H1 (cell line): ENCODE data around the gene MIA2. TPM values are rescaled to one million over a fixed set of nuclear protein-coding genes. Genes with fewer than 3 reads are reported as not detected.

ENCODE experiments used
- CTCF ChIA-PET: fragments of 300-600 bp; sonication (Branson Sonifier 250); formaldehyde crosslinking; loops from one replicate; lab custom pipeline; 2021; ENCODE audit not compliant: partially characterized antibody; lab: Charles Lee
- POLR2A ChIA-PET: fragments of 300-600 bp; sonication (Branson Sonifier 250); formaldehyde crosslinking; loops from one replicate; lab custom pipeline; 2021; ENCODE audit warnings: inconsistent platforms; ENCODE audit not compliant: partially characterized antibody; lab: Charles Lee
- DNase-seq, 2 experiments: peaks; one replicate each; pipeline versions ENCODE4 v3.0.0 to v3.0.0-alpha.2; 2010 to 2022; ENCODE audit warnings: low spot score in 2 of 2, low read depth in 1 of 2, mixed read lengths in 1 of 2
- FAIRE-seq: peaks from 2 replicates; lab custom pipeline; 2011; peaks lifted over from hg19 to GRCh38; lab: Jason Lieb, UNC
- H2AFZ ChIP-seq: 2 replicates; pipeline ENCODE4 v1.8.1; 2012; ENCODE audit warnings: low read length, inconsistent platforms
- H2AK5ac ChIP-seq: 2 replicates; pipeline ENCODE4 v1.6.1; 2013; ENCODE audit warnings: low read depth, low read length
- H2BK120ac ChIP-seq: replicated peaks from 2 replicates; pipeline ENCODE3; 2013; ENCODE audit warnings: low read depth, low read length, inconsistent platforms
- H2BK12ac ChIP-seq: 2 replicates; pipeline ENCODE4 v1.6.1; 2013; ENCODE audit warnings: low read depth, low read length
- H2BK15ac ChIP-seq: 2 replicates; pipeline ENCODE4 v1.6.1; 2013; ENCODE audit warnings: low read length
- H2BK20ac ChIP-seq: 2 replicates; pipeline ENCODE4 v1.6.1; 2013; ENCODE audit warnings: low read length
- H2BK5ac ChIP-seq: 2 replicates; pipeline ENCODE4 v1.6.1; 2013; ENCODE audit warnings: low read depth, low read length
- H3K14ac ChIP-seq: 2 replicates; pipeline ENCODE4 v1.6.1; 2013; ENCODE audit warnings: inconsistent platforms; ENCODE audit not compliant: insufficient read length
- H3K18ac ChIP-seq: 2 replicates; pipeline ENCODE4 v1.6.1; 2013; ENCODE audit warnings: low read length; ENCODE audit errors: extremely low read depth
- H3K23ac ChIP-seq: 2 replicates; pipeline ENCODE4 v1.6.1; 2013; ENCODE audit warnings: inconsistent platforms; ENCODE audit not compliant: insufficient read length
- H3K23me2 ChIP-seq: 2 replicates; pipeline ENCODE4 v1.6.1; 2013; ENCODE audit warnings: low read depth, low read length
- H3K27ac ChIP-seq: 2 replicates; pipeline ENCODE4 v1.6.1; 2011; ENCODE audit warnings: low read depth, low read length, inconsistent platforms
- H3K27me3 ChIP-seq, 4 experiments: replicated peaks in 1 of 4; 1 replicate in 1 of 4; 2 replicates in 3 of 4; pipeline versions ENCODE4 v1.6.1 to v1.8.1; 2011 to 2013; ENCODE audit warnings: low read length in 3 of 4, mild to moderate bottlenecking in 3 of 4, inconsistent platforms in 2 of 4, mixed read lengths in 2 of 4, moderate library complexity in 1 of 4; ENCODE audit not compliant: control insufficient read depth in 3 of 4, insufficient read depth in 3 of 4; ENCODE audit errors: extremely low read depth in 1 of 4
- H3K36me3 ChIP-seq, 4 experiments: 2 replicates each; pipeline versions ENCODE4 v1.6.1 to v1.8.1; 2011 to 2013; ENCODE audit warnings: mild to moderate bottlenecking in 4 of 4, low read length in 3 of 4, moderate library complexity in 2 of 4, control low read depth in 1 of 4, inconsistent platforms in 1 of 4; ENCODE audit not compliant: insufficient read depth in 4 of 4, control insufficient read depth in 2 of 4
- H3K4ac ChIP-seq: replicated peaks from 2 replicates; pipeline ENCODE3; 2013; ENCODE audit warnings: low read length, low read depth, mixed read lengths, inconsistent platforms; ENCODE audit not compliant: insufficient read length
- H3K4me1 ChIP-seq, 4 experiments: replicated peaks in 1 of 4; 1 replicate in 1 of 4; 2 replicates in 3 of 4; pipeline versions ENCODE4 v1.6.1 to v1.8.1; 2011 to 2013; ENCODE audit warnings: low read length in 3 of 4, inconsistent platforms in 2 of 4, mixed read lengths in 1 of 4; ENCODE audit not compliant: insufficient read depth in 4 of 4, control insufficient read depth in 3 of 4
- H3K4me2 ChIP-seq, 2 experiments: 2 replicates each; pipeline versions ENCODE4 v1.6.1 to v1.8.1; 2011 to 2013; ENCODE audit warnings: low read depth in 2 of 2, low read length in 2 of 2, control low read depth in 1 of 2, inconsistent platforms in 1 of 2, mild to moderate bottlenecking in 1 of 2; ENCODE audit not compliant: insufficient read depth in 1 of 2
- H3K4me3 ChIP-seq, 4 experiments: fragments of 200-600, 300-600 bp in 1 of 4; sonication (generic), shearing (Covaris generic), sonication (Bioruptor Twin) in 1 of 4; 2 replicates each; pipeline versions ENCODE4 v1.5.1 to v1.8.1; 2011 to 2016; ENCODE audit warnings: low read length in 4 of 4, low read depth in 3 of 4, control low read depth in 2 of 4, inconsistent platforms in 2 of 4, mild to moderate bottlenecking in 2 of 4, mixed read lengths in 1 of 4, moderate library complexity in 1 of 4; ENCODE audit not compliant: insufficient read depth in 2 of 4; ENCODE audit errors: extremely low read depth in 1 of 4
- H3K56ac ChIP-seq: replicated peaks from 2 replicates; pipeline ENCODE3; 2013; ENCODE audit warnings: low read depth, mild to moderate bottlenecking, mixed read lengths, low read length, inconsistent platforms; ENCODE audit not compliant: insufficient read length
- H3K79me1 ChIP-seq: 2 replicates; pipeline ENCODE4 v1.6.1; 2013; ENCODE audit warnings: low read depth, low read length, control low read depth
- H3K79me2 ChIP-seq, 2 experiments: 2 replicates each; pipeline versions ENCODE4 v1.6.1 to v1.8.1; 2012 to 2013; ENCODE audit warnings: low read length in 2 of 2, mild to moderate bottlenecking in 2 of 2, inconsistent platforms in 1 of 2; ENCODE audit not compliant: insufficient read depth in 2 of 2, control insufficient read depth in 1 of 2
- H3K9ac ChIP-seq, 4 experiments: replicated peaks in 1 of 4; 1 replicate in 1 of 4; 2 replicates in 3 of 4; pipeline versions ENCODE4 v1.6.1 to v1.8.1; 2011 to 2013; ENCODE audit warnings: low read depth in 3 of 4, low read length in 3 of 4, control low read depth in 2 of 4, mild to moderate bottlenecking in 2 of 4, moderate library complexity in 2 of 4, inconsistent platforms in 1 of 4; ENCODE audit errors: extremely low read depth in 1 of 4
- H3K9me3 ChIP-seq, 2 experiments: 2 replicates each; pipeline versions ENCODE4 v1.6.1 to v1.8.1; 2012 to 2013; ENCODE audit warnings: mild to moderate bottlenecking in 2 of 2, moderate library complexity in 2 of 2, control low read depth in 1 of 2, inconsistent platforms in 1 of 2, low read depth in 1 of 2, low read length in 1 of 2, mixed read lengths in 1 of 2; ENCODE audit not compliant: insufficient read depth in 2 of 2
- H4K20me1 ChIP-seq, 2 experiments: replicated peaks in 1 of 2; 2 replicates each; pipeline versions ENCODE3 to v1.8.1; 2011 to 2013; ENCODE audit warnings: inconsistent platforms in 2 of 2, low read length in 2 of 2, mild to moderate bottlenecking in 1 of 2; ENCODE audit not compliant: insufficient read depth in 2 of 2, control insufficient read depth in 1 of 2
- H4K5ac ChIP-seq: 2 replicates; pipeline ENCODE4 v1.6.1; 2013; ENCODE audit warnings: low read length, low read depth, mixed read lengths, inconsistent platforms; ENCODE audit not compliant: insufficient read length
- H4K8ac ChIP-seq: 2 replicates; pipeline ENCODE4 v1.8.0; 2013; ENCODE audit warnings: mild to moderate bottlenecking, moderate library complexity, low read length, inconsistent platforms; ENCODE audit not compliant: insufficient read depth; ENCODE audit errors: extremely low read depth
- H4K91ac ChIP-seq: replicated peaks from 2 replicates; pipeline ENCODE3; 2013; ENCODE audit warnings: low read length, mixed read lengths, inconsistent platforms; ENCODE audit not compliant: insufficient read length
- JUN ChIP-seq: IDR thresholded peaks from 2 replicates; pipeline ENCODE4 v1.6.1; 2011; ENCODE audit warnings: low read depth, mild to moderate bottlenecking, improper control_type of control experiment, low read length
- WGBS, 2 experiments: shearing (Covaris generic) in 1 of 2; methylation state at CpG; one replicate each; pipeline versions ENCODE4 v1.1.6 to v1.1.7; 2013 to 2015; ENCODE audit warnings: low lambda C conversion rate in 2 of 2, mixed read lengths in 2 of 2, inconsistent platforms in 1 of 2, low coverage in 1 of 2, missing lambda C conversion rate in 1 of 2; ENCODE audit not compliant: insufficient replicate concordance in 2 of 2, insufficient coverage in 1 of 2, insufficient read length in 1 of 2; ENCODE audit errors: extremely low coverage in 1 of 2, missing lambda C conversion rate in 1 of 2; 5-methylcytosine and 5-hydroxymethylcytosine counted together
- polyA plus RNA-seq, 7 experiments: library from polyadenylated mRNA; depleted of rRNA in 3 of 7; stranded (reverse) in 5 of 7; unstranded in 2 of 7; fragments of >200 nt in 5 of 7; fragments of 200-250 nt in 2 of 7; gene quantifications; 1 replicate in 5 of 7; 2 replicates in 1 of 7; 4 replicates in 1 of 7; pipeline versions ENCODE4 v1.2.1 to v1.2.3, GENCODE V29; 2011 to 2013; ENCODE audit warnings: missing spikeins in 2 of 7, mixed read lengths in 2 of 7
- total RNA-seq: library from RNA; stranded (reverse); fragmentation: NEBNext Ultra II Directional; extraction: Animal tissue kit (Norgen Biotek cat#: 25700); gene quantifications from 2 replicates; pipeline ENCODE4 v1.2.1, GENCODE V29; 2021

MIA2 gene
- total and polyA plus RNA-seq, 2 of the 8 experiments (the other 6 are each of a cell fraction or from before 2014, with no cell fraction given): 10.1 to 15.0 TPM

DNA sequence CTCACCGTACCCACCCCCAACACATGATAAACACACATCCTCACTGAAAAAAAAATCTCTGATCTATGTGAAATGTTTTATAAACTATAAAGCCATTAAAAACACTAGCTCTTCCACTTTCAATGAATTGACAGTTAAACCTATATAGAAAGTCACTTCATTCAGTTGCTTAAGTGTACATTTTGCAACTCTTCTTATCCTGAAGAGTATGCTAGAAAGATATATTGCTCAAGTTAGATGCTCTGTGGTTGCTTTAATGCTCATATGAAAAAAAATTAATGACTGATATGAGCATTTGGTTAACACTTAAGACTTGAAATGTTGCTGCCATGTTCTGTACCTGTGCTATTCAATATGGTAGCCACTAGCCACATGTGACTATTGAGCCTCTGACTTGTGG, 21.0 kb upstream of the MIA2 start:
- no peak for FAIRE-seq
- Histone ChIP-seq H3K4me1 (no peaks in the 10 kb centered on the region), H3K56ac (no peak overlapping the region), H3K4ac (no peak overlapping the region), H3K4me3 (no peak overlapping the region), H4K20me1 (no peaks in the 10 kb centered on the region), H3K18ac (no peak overlapping the region), H2BK15ac (no peak overlapping the region), H2BK5ac (no peak overlapping the region), H3K23me2 (no peaks in the 10 kb centered on the region), H3K14ac (no peak overlapping the region), H4K5ac (no peak overlapping the region), H2BK120ac (no peak overlapping the region), H3K79me1 (no peaks in the 10 kb centered on the region), H3K9ac (no peak overlapping the region), H3K36me3 (no peaks in the 10 kb centered on the region), H4K91ac (no peak overlapping the region), H2AFZ (no peak overlapping the region), H2BK20ac (no peak overlapping the region), H2BK12ac (no peak overlapping the region), H3K27me3 (no peaks in the 10 kb centered on the region), H3K79me2 (no peaks in the 10 kb centered on the region), H3K23ac (no peak overlapping the region), H3K27ac (no peak overlapping the region), H2AK5ac (no peak overlapping the region), H3K4me2 (no peak overlapping the region), H4K8ac (no peak overlapping the region), H3K9me3 (no peaks in the 10 kb centered on the region)
- POLR2A ChIA-PET: interaction anchor here (0.9 kb wide), 1 partner anchor 54 kb away, joined by 3 read pairs; no protein-coding TSS in a partner anchor
- CTCF ChIA-PET: interaction anchor here (0.9 kb wide), 1 partner anchor 10 kb away, joined by 3 read pairs; no protein-coding TSS in a partner anchor
- no peak for TF ChIP-seq JUN
- no peak for DNase-seq
- 90% methylated on average over 1 of the region's 1 CpG; no CpG with 5 or more reads in 1 of the 2 experiments for WGBS, 2 experiments
